B cell (primary cell): ENCODE data around the gene MMP14. TPM values are rescaled to one million over a fixed set of nuclear protein-coding genes. Genes with fewer than 3 reads are reported as not detected.
A peak's percentile ranks its signal among the peaks of the same experiment; 100 is the strongest.

Source experiments
- ATAC-seq: fragments of 200-7000 bp; cut with Tn5 transposase; one replicate; pipeline ENCODE4 v1.10.0; 2021; ENCODE audit warnings: low read depth, mild to moderate bottlenecking, moderate number of reproducible peaks, moderate library complexity
- CTCF ChIA-PET: fragments of 350-600 bp; sonication (Branson Sonifier 250); formaldehyde crosslinking; loops from one replicate; lab custom pipeline; 2021; ENCODE audit warnings: antibody characterized with exemption, inconsistent platforms; lab: Charles Lee
- POLR2A ChIA-PET: fragments of 350-600 bp; sonication (Branson Sonifier 250); formaldehyde crosslinking; loops from one replicate; lab custom pipeline; 2021; ENCODE audit warnings: antibody characterized with exemption; lab: Charles Lee
- DNase-seq: peaks from one replicate; pipeline ENCODE4 v3.0.0; 2013
- H2AFZ ChIP-seq: 2 replicates; pipeline ENCODE4 v1.6.1; 2012; ENCODE audit warnings: mild to moderate bottlenecking, low read depth, low read length; ENCODE audit not compliant: insufficient read depth, poor library complexity, severe bottlenecking
- H3K27ac ChIP-seq, 2 donors: 1 replicate in 1 of 2; 2 replicates in 1 of 2; pipeline ENCODE4 v1.5.1; 2012 to 2013; ENCODE audit warnings: low read length in 2 of 2, mild to moderate bottlenecking in 2 of 2, moderate library complexity in 1 of 2
- H3K27me3 ChIP-seq, 4 experiments: fragments of 200-600 bp in 1 of 4; sonication (generic) in 1 of 4; replicated peaks in 1 of 4; 1 replicate in 2 of 4; 2 replicates in 2 of 4; pipeline versions ENCODE4 v1.6.1 to v1.7.0; 2013 to 2016; ENCODE audit warnings: low read length in 3 of 4, mild to moderate bottlenecking in 2 of 4, mixed read lengths in 1 of 4, moderate library complexity in 1 of 4; ENCODE audit not compliant: insufficient read depth in 4 of 4, control insufficient read depth in 3 of 4; ENCODE audit errors: control extremely low read depth in 1 of 4
- H3K36me3 ChIP-seq, 2 experiments: replicated peaks in 1 of 2; 1 replicate in 1 of 2; 2 replicates in 1 of 2; pipeline versions ENCODE4 v1.6.1 to v1.7.1; 2013; ENCODE audit warnings: low read length in 1 of 2; ENCODE audit not compliant: insufficient read depth in 2 of 2, control insufficient read depth in 1 of 2; ENCODE audit errors: control extremely low read depth in 1 of 2, extremely low read depth in 1 of 2
- H3K4me1 ChIP-seq, 2 donors: fragments of 200-600 bp in 1 of 2; sonication (generic) in 1 of 2; 1 replicate in 1 of 2; 2 replicates in 1 of 2; pipeline versions ENCODE4 v1.5.1 to v1.6.1; 2013 to 2017; ENCODE audit warnings: low read length in 2 of 2; ENCODE audit not compliant: control insufficient read depth in 2 of 2, insufficient read depth in 2 of 2
- H3K4me2 ChIP-seq: replicated peaks from 2 replicates; pipeline ENCODE3; 2012; ENCODE audit warnings: mild to moderate bottlenecking, low read depth, low read length; ENCODE audit not compliant: poor library complexity, severe bottlenecking
- H3K4me3 ChIP-seq, 5 experiments: fragments of 200-600 bp in 1 of 5; sonication (generic) in 1 of 5; 1 replicate in 3 of 5; 2 replicates in 2 of 5; pipeline versions ENCODE4 v1.5.1 to v1.7.0; 2011 to 2016; ENCODE audit warnings: low read length in 4 of 5, mild to moderate bottlenecking in 4 of 5, low read depth in 2 of 5, control low read depth in 1 of 5, moderate library complexity in 1 of 5; ENCODE audit not compliant: insufficient read depth in 1 of 5; ENCODE audit errors: control extremely low read depth in 1 of 5, extremely low read depth in 1 of 5
- H3K79me2 ChIP-seq: fragments of 200-600 bp; sonication (generic); one replicate; pipeline ENCODE4 v1.6.0; 2016; ENCODE audit warnings: low read length; ENCODE audit not compliant: control insufficient read depth, insufficient read depth
- H3K9ac ChIP-seq: fragments of 200-600 bp; sonication (generic); 2 replicates; pipeline ENCODE4 v1.6.1; 2017; ENCODE audit warnings: mild to moderate bottlenecking, low read length, moderate library complexity
- H3K9me3 ChIP-seq, 3 donors: one replicate each; pipeline versions ENCODE4 v1.6.1 to v1.7.1; 2013; ENCODE audit warnings: low read length in 2 of 3; ENCODE audit not compliant: control insufficient read depth in 2 of 3, insufficient read depth in 1 of 3; ENCODE audit errors: control extremely low read depth in 1 of 3
- H4K20me1 ChIP-seq: 2 replicates; pipeline ENCODE4 v1.6.0; 2012; ENCODE audit warnings: mild to moderate bottlenecking, low read length; ENCODE audit not compliant: insufficient read depth, control insufficient read depth, poor library complexity, severe bottlenecking
- H3K27ac Mint-ChIP-seq: one replicate; pipeline ENCODE4 v1.8.0; 2021; ENCODE audit warnings: mixed read lengths
- H3K27me3 Mint-ChIP-seq: one replicate; pipeline ENCODE4 v1.8.0; 2021; ENCODE audit warnings: mixed read lengths
- H3K4me1 Mint-ChIP-seq: one replicate; pipeline ENCODE4 v1.8.0; 2021; ENCODE audit warnings: mixed read lengths
- H3K4me3 Mint-ChIP-seq: one replicate; pipeline ENCODE4 v1.8.0; 2021; ENCODE audit warnings: mixed read lengths
- H3K9me3 Mint-ChIP-seq: one replicate; pipeline ENCODE4 v1.8.0; 2022; ENCODE audit warnings: mixed read lengths; ENCODE audit not compliant: insufficient read depth
- CTCF ChIP-seq: fragments of 200-600 bp; IDR thresholded peaks from one replicate; pipeline ENCODE4 v1.8.0; 2022; ENCODE audit warnings: antibody characterized with exemption, mild to moderate bottlenecking
- EZH2 ChIP-seq: IDR thresholded peaks from 2 replicates; pipeline ENCODE4 v1.6.1; 2012; ENCODE audit warnings: borderline replicate concordance, low read depth, mild to moderate bottlenecking, moderate library complexity, low read length; ENCODE audit not compliant: insufficient read depth, poor library complexity, severe bottlenecking
- whole genome bisulfite sequencing: methylation state at CpG from one replicate; pipeline ENCODE4 v1.1.5; 2013; ENCODE audit warnings: missing lambda C conversion rate; ENCODE audit not compliant: insufficient coverage; 5-methylcytosine and 5-hydroxymethylcytosine counted together
- intact Hi-C: fragments of 100-400 bp; cut with micrococcal nuclease; formaldehyde crosslinking; loops from one replicate; pipeline ENCODE4 v1.10.0; 2022
- polyA plus RNA-seq: library from polyadenylated mRNA; depleted of rRNA; stranded (reverse); fragments of >200 nt; gene quantifications from 2 replicates; pipeline ENCODE4 v1.2.3, GENCODE V29; 2012
- total RNA-seq, 2 donors: library from RNA; stranded (reverse); fragments of 120-200 nt in 1 of 2; gene quantifications; 1 replicate in 1 of 2; 2 replicates in 1 of 2; pipeline versions ENCODE4 v1.2.3 to v1.2.4, GENCODE V29; 2013 to 2022

The MMP14 gene
- total and polyA plus RNA-seq, 2 donors (not counting 1 experiment from before 2014, with no cell fraction given) = 1.0 to 3.5 TPM

DNA sequence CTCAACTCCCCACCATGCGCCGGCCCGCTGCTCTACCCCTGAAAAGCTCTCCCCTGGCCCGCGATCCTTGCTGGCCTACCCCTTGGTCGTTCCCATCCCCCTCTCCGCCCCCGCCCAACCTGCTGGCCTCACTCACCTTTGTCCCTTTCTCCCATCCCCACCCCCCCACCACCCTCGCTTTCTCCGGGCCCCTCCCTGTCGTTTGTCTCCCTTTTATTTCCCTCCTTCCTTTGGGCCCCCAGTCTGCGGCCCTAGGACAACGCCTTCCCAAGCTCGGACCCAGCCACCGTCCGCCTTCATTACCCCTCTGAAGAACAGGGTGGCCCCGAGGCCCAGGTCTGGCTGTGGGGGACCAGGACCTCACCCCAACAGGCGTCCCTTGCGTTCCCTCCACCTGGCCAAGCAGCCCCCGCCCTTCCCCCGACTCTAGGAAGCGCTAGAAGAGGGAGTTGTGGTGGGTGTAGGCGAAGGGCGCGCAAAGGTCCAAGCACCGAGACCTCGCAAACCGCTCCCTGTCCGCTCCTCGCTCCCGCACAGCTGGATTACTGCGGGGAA, 14.3 kb upstream of the MMP14 start:
- H3K27me3 Mint-ChIP-seq = no peaks in the 10 kb centered on the region

More for the DNA sequence above, 14.3 kb upstream of the MMP14 start:
- peak overlapping the region; percentile 74 for H3K9ac ChIP-seq
- Mint-ChIP-seq H3K4me1 (peaks cover 63% of the 10 kb centered on the region), H3K9me3 (no peaks in the 10 kb centered on the region), H3K4me3 (peak overlapping the region; percentile 88), H3K27ac (peak overlapping the region; percentile 94)
- H3K4me2 ChIP-seq = peak overlapping the region; percentile 77
- POLR2A ChIA-PET = interaction anchor here (0.6 to 2.1 kb wide), 10 partner anchors 8 to 347 kb away, joined by 3 to 20 read pairs (median 6); no protein-coding TSS in a partner anchor
- H3K36me3 ChIP-seq = no peaks in the 10 kb centered on the region
- H3K4me3 ChIP-seq = peak overlapping the region in 4 of 5 experiments; percentile 49 to 74 (median 53)
- no peak for ATAC-seq
- peaks cover 31 to 47% of the 10 kb centered on the region in 2 donors for H3K4me1 ChIP-seq
- CTCF ChIA-PET = interaction anchor here (0.7 to 7.8 kb wide), 25 partner anchors 13 to 503 kb away, joined by 3 to 207 read pairs (median 10); partner anchors contain the start of genes ABHD4, AJUBA, LRP10 and MMP14
- no peak for TF ChIP-seq CTCF
- TF ChIP-seq EZH2 = no peak
- intact Hi-C loops = loop anchor here (2.0 kb wide), 3 partner anchors 45 to 65 kb away; partner anchors contain the start of gene LRP10
- no peak for DNase-seq
- H4K20me1 ChIP-seq = no peaks in the 10 kb centered on the region
- no peaks in the 10 kb centered on the region for H3K79me2 ChIP-seq
- H3K27me3 ChIP-seq = no peaks in the 10 kb centered on the region
- 52% methylated on average over 15 of the region's 32 CpGs for WGBS
- H2AFZ ChIP-seq = peak overlapping the region; percentile 84
- H3K9me3 ChIP-seq = no peaks in the 10 kb centered on the region
- H3K27ac ChIP-seq = peak overlapping the region; percentile 65 to 71
